ENCODE measurements around the gene SCUBE2. TPM values are rescaled to one million over a fixed set of nuclear protein-coding genes. Genes with fewer than 3 reads are reported as not detected.

Gene SCUBE2
- total RNA-seq, 1 donor from 2014 or later: 1.5 TPM

GRCh38 chr11:9073466-9074225 is 17.8 kb downstream of the SCUBE2 start:
- no peaks in the 10 kb centered on the region for H3K27me3 ChIP-seq (ENCODE audit: insufficient read depth, low read length)
- H3K27me3 Mint-ChIP-seq (ENCODE audit: low read depth, unreplicated experiment): peaks cover 29% of the 10 kb centered on the region
- no peak for TF ChIP-seq CTCF (IDR thresholded peaks at IDR 0.05; ENCODE audit: insufficient read depth, low read depth, low read length)
- no peak for TF ChIP-seq EZH2 (IDR thresholded peaks at IDR 0.05; ENCODE audit: insufficient read depth, low read length)
- H3K36me3 ChIP-seq (ENCODE audit: insufficient read depth, low read length): no peaks in the 10 kb centered on the region
- no peak overlapping the region for H3K4me3 ChIP-seq (ENCODE audit: insufficient read depth, low read depth, low read length)
- FAIRE-seq (no peak), DNase-seq (ENCODE audit: low read depth) (no peak)
- peaks cover 12% of the 10 kb centered on the region for H3K4me1 Mint-ChIP-seq (ENCODE audit: low read depth, unreplicated experiment)
- H3K27ac ChIP-seq (ENCODE audit: low read depth, low read length): no peak overlapping the region
- H3K4me2 ChIP-seq (ENCODE audit: low read length): no peak overlapping the region
- H3K79me2 ChIP-seq (ENCODE audit: insufficient read depth, low read length): no peaks in the 10 kb centered on the region
- no peak overlapping the region for H3K27ac Mint-ChIP-seq (ENCODE audit: unreplicated experiment)
- no peaks in the 10 kb centered on the region for H3K9me3 ChIP-seq (ENCODE audit: insufficient read depth, low read depth, low read length)
- H4K20me1 ChIP-seq (ENCODE audit: insufficient read depth, low read length): no peaks in the 10 kb centered on the region
- H2AFZ ChIP-seq (ENCODE audit: low read depth, low read length): no peak overlapping the region
- H3K9me3 Mint-ChIP-seq (ENCODE audit: unreplicated experiment): peaks cover 3% of the 10 kb centered on the region
- no peak overlapping the region for H3K9ac ChIP-seq (ENCODE audit: low read length)
- H3K36me3 Mint-ChIP-seq (ENCODE audit: low read depth, unreplicated experiment): peaks cover 26% of the 10 kb centered on the region
- H3K4me1 ChIP-seq (ENCODE audit: insufficient read depth, low read length): no peaks in the 10 kb centered on the region
- no peak overlapping the region for H3K4me3 Mint-ChIP-seq (ENCODE audit: unreplicated experiment)

- DNase-seq (ENCODE audit: low read depth): no peak
- H3K36me3 Mint-ChIP-seq (ENCODE audit: low read depth, unreplicated experiment): peaks cover 26% of the 10 kb centered on the region
- H3K4me2 ChIP-seq (ENCODE audit: low read length): no peak overlapping the region
- H4K20me1 ChIP-seq (ENCODE audit: insufficient read depth, low read length): no peaks in the 10 kb centered on the region
- H3K4me1 ChIP-seq (ENCODE audit: insufficient read depth, low read length): no peaks in the 10 kb centered on the region
- H2AFZ ChIP-seq (ENCODE audit: low read depth, low read length): no peak overlapping the region
- no peak overlapping the region for H3K27ac ChIP-seq (ENCODE audit: low read depth, low read length)
- H3K79me2 ChIP-seq (ENCODE audit: insufficient read depth, low read length): no peaks in the 10 kb centered on the region
- H3K27me3 ChIP-seq (ENCODE audit: insufficient read depth, low read length): no peaks in the 10 kb centered on the region
- no peaks in the 10 kb centered on the region for H3K9me3 ChIP-seq (ENCODE audit: insufficient read depth, low read depth, low read length)
- no peak overlapping the region for H3K27ac Mint-ChIP-seq (ENCODE audit: unreplicated experiment)
- peaks cover 6% of the 10 kb centered on the region for H3K4me1 Mint-ChIP-seq (ENCODE audit: low read depth, unreplicated experiment)
- FAIRE-seq: no peak
- TF ChIP-seq CTCF (IDR thresholded peaks at IDR 0.05; ENCODE audit: insufficient read depth, low read depth, low read length): no peak
- no peak for TF ChIP-seq EZH2 (IDR thresholded peaks at IDR 0.05; ENCODE audit: insufficient read depth, low read length)
- H3K27me3 Mint-ChIP-seq (ENCODE audit: low read depth, unreplicated experiment): peaks cover 29% of the 10 kb centered on the region
- no peaks in the 10 kb centered on the region for H3K36me3 ChIP-seq (ENCODE audit: insufficient read depth, low read length)
- no peak overlapping the region for H3K4me3 ChIP-seq (ENCODE audit: insufficient read depth, low read depth, low read length)
- H3K9me3 Mint-ChIP-seq (ENCODE audit: unreplicated experiment): peaks cover 3% of the 10 kb centered on the region
- no peak overlapping the region for H3K9ac ChIP-seq (ENCODE audit: low read length)
- H3K4me3 Mint-ChIP-seq (ENCODE audit: unreplicated experiment): no peak overlapping the region
Observed at GRCh38 chr11:9072626-9073176, 18.7 kb downstream of the SCUBE2 start.

- no peak overlapping the region for H2AFZ ChIP-seq (ENCODE audit: low read depth, low read length)
- H3K9me3 ChIP-seq (ENCODE audit: insufficient read depth, low read depth, low read length): no peaks in the 10 kb centered on the region
- H3K4me2 ChIP-seq (ENCODE audit: low read length): no peak overlapping the region
- Mint-ChIP-seq H3K27me3 (ENCODE audit: low read depth, unreplicated experiment) (peaks cover 25% of the 10 kb centered on the region), H3K27ac (ENCODE audit: unreplicated experiment) (no peak overlapping the region), H3K4me3 (ENCODE audit: unreplicated experiment) (no peak overlapping the region), H3K4me1 (ENCODE audit: low read depth, unreplicated experiment) (peaks cover 2% of the 10 kb centered on the region), H3K9me3 (ENCODE audit: unreplicated experiment) (peaks cover 3% of the 10 kb centered on the region), H3K36me3 (ENCODE audit: low read depth, unreplicated experiment) (peaks cover 24% of the 10 kb centered on the region)
- no peaks in the 10 kb centered on the region for H3K79me2 ChIP-seq (ENCODE audit: insufficient read depth, low read length)
- no peaks in the 10 kb centered on the region for H3K27me3 ChIP-seq (ENCODE audit: insufficient read depth, low read length)
- H3K4me1 ChIP-seq (ENCODE audit: insufficient read depth, low read length): no peaks in the 10 kb centered on the region
- no peak overlapping the region for H3K27ac ChIP-seq (ENCODE audit: low read depth, low read length)
- no peak for DNase-seq (ENCODE audit: low read depth)
- TF ChIP-seq CTCF (IDR thresholded peaks at IDR 0.05; ENCODE audit: insufficient read depth, low read depth, low read length) (no peak), EZH2 (IDR thresholded peaks at IDR 0.05; ENCODE audit: insufficient read depth, low read length) (no peak)
- no peak for FAIRE-seq
- no peak overlapping the region for H3K9ac ChIP-seq (ENCODE audit: low read length)
- H3K4me3 ChIP-seq (ENCODE audit: insufficient read depth, low read depth, low read length): no peak overlapping the region
- no peaks in the 10 kb centered on the region for H3K36me3 ChIP-seq (ENCODE audit: insufficient read depth, low read length)
- H4K20me1 ChIP-seq (ENCODE audit: insufficient read depth, low read length): no peaks in the 10 kb centered on the region
Observed at GRCh38 chr11:9071692-9072091, 19.7 kb downstream of the SCUBE2 start.
